Measurements from ENCODE around the gene PYGB.
"Not testable (repeated sequence)": the region's sequence is repeated elsewhere in the genome, so short reads cannot be mapped to it uniquely, and the experiment has no call there.

PYGB gene

GRCh38 chr20:25234009-25234849 lies 13.7 kb upstream of the PYGB start:
- DNase-seq; H3K27ac Mint-ChIP-seq; H3K9me3 Mint-ChIP-seq; ATAC-seq; H3K36me3 Mint-ChIP-seq (ENCODE audit: low read depth); H3K4me3 Mint-ChIP-seq: not testable (repeated sequence)
- peaks cover 28% of the 10 kb centered on the region for H3K4me1 Mint-ChIP-seq
- peaks cover 11% of the 10 kb centered on the region for H3K27me3 Mint-ChIP-seq

GRCh38 chr20:25236450-25237304 lies 11.2 kb upstream of the PYGB start:
- no peak for ATAC-seq
- Mint-ChIP-seq H3K9me3 (no peaks in the 10 kb centered on the region), H3K36me3 (ENCODE audit: low read depth) (no peaks in the 10 kb centered on the region), H3K4me1 (peaks cover 30% of the 10 kb centered on the region), H3K27me3 (peaks cover 13% of the 10 kb centered on the region), H3K27ac (no peak overlapping the region), H3K4me3 (no peak overlapping the region)
- no peak for DNase-seq

- ATAC-seq, result peak; percentile 98
- peak overlapping the region; percentile 68 for H3K4me3 Mint-ChIP-seq
- H3K27me3 Mint-ChIP-seq, result peaks cover 13% of the 10 kb centered on the region
- H3K9me3 Mint-ChIP-seq, result no peaks in the 10 kb centered on the region
- H3K4me1 Mint-ChIP-seq, result peaks cover 30% of the 10 kb centered on the region
- peak overlapping the region; percentile 97 for H3K27ac Mint-ChIP-seq
- DNase-seq, result peak; percentile 64
- H3K36me3 Mint-ChIP-seq (ENCODE audit: low read depth), result no peaks in the 10 kb centered on the region
These were observed 10.1 kb upstream of the PYGB start for GRCh38 chr20:25237610-25238318.

GRCh38 chr20:25238319-25239037 lies 9.4 kb upstream of the PYGB start:
- ATAC-seq (no peak), DNase-seq (no peak)
- Mint-ChIP-seq H3K36me3 (ENCODE audit: low read depth) (no peaks in the 10 kb centered on the region), H3K27ac (peak overlapping the region; percentile 97), H3K27me3 (peaks cover 13% of the 10 kb centered on the region), H3K4me3 (peak overlapping the region; percentile 68), H3K4me1 (peaks cover 30% of the 10 kb centered on the region), H3K9me3 (no peaks in the 10 kb centered on the region)

- peaks cover 10% of the 10 kb centered on the region for H3K27me3 Mint-ChIP-seq
- no peak overlapping the region for H3K4me3 Mint-ChIP-seq
- no peaks in the 10 kb centered on the region for H3K9me3 Mint-ChIP-seq
- DNase-seq (no peak), ATAC-seq (no peak)
- H3K4me1 Mint-ChIP-seq, result peaks cover 30% of the 10 kb centered on the region
- H3K36me3 Mint-ChIP-seq (ENCODE audit: low read depth), result no peaks in the 10 kb centered on the region
- peak overlapping the region; percentile 97 for H3K27ac Mint-ChIP-seq
These were observed 8.2 kb upstream of the PYGB start for GRCh38 chr20:25239387-25240370.

DNA sequence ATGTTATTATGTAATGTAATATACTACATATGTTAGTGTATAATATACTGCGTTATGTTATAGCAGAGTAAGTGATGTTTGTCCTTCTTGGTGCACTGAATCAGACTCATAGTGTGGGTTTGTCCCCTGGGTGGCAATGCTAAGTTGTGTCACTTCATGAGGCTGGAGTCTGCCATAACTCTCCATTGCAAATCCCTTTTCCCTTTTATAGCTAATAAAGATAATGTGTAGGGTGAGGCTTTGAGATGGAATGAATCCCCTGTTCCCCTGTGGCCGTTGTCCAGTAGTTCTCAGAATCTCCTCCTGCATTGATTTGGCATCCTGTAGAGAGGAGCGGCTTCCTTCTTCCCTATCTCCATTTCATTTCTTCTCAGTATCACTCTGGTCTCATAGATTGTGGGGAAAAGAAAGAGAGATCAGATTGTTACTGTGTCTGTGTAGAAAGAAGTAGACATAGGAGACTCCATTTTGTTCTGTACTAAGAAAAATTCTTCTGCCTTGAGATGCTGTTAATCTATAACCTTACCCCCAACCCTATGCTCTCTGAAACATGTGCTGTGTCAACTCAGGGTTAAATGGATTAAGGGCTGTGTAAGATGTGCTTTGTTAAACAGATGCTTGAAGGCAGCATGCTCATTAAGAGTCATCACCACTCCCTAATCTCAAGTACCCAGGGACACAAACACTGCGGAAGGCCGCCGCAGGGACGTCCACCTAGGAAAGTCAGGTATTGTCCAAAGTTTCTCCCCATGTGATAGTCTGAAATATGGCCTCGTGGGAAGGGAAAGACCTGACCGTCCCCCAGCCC lies 6.8 kb upstream of the PYGB start:
- not testable (repeated sequence) for H3K9me3 Mint-ChIP-seq; H3K27ac Mint-ChIP-seq; H3K27me3 Mint-ChIP-seq; H3K36me3 Mint-ChIP-seq (ENCODE audit: low read depth); DNase-seq; ATAC-seq; H3K4me3 Mint-ChIP-seq
- peaks cover 31% of the 10 kb centered on the region for H3K4me1 Mint-ChIP-seq

GRCh38 chr20:25241659-25241955 lies 6.3 kb upstream of the PYGB start:
- H3K36me3 Mint-ChIP-seq (ENCODE audit: low read depth); H3K9me3 Mint-ChIP-seq; H3K4me3 Mint-ChIP-seq; H3K27me3 Mint-ChIP-seq; H3K27ac Mint-ChIP-seq; ATAC-seq; DNase-seq: not testable (repeated sequence)
- H3K4me1 Mint-ChIP-seq, result peaks cover 36% of the 10 kb centered on the region

GRCh38 chr20:25242231-25242630 lies 5.7 kb upstream of the PYGB start:
- no peaks in the 10 kb centered on the region for H3K36me3 Mint-ChIP-seq (ENCODE audit: low read depth)
- H3K27ac Mint-ChIP-seq, result no peak overlapping the region
- no peak overlapping the region for H3K4me3 Mint-ChIP-seq
- H3K27me3 Mint-ChIP-seq, result peaks cover 6% of the 10 kb centered on the region
- H3K4me1 Mint-ChIP-seq, result peaks cover 38% of the 10 kb centered on the region
- ATAC-seq (no peak), DNase-seq (no peak)
- H3K9me3 Mint-ChIP-seq, result no peaks in the 10 kb centered on the region

GRCh38 chr20:25243416-25243979 lies 4.4 kb upstream of the PYGB start:
- Mint-ChIP-seq H3K27ac (no peak overlapping the region), H3K9me3 (no peaks in the 10 kb centered on the region), H3K4me3 (no peak overlapping the region), H3K27me3 (peaks cover 6% of the 10 kb centered on the region), H3K36me3 (ENCODE audit: low read depth) (no peaks in the 10 kb centered on the region), H3K4me1 (peaks cover 28% of the 10 kb centered on the region)
- no peak for DNase-seq
- ATAC-seq, result no peak

- no peak overlapping the region for H3K27ac Mint-ChIP-seq
- DNase-seq (no peak), ATAC-seq (no peak)
- no peak overlapping the region for H3K4me3 Mint-ChIP-seq
- H3K27me3 Mint-ChIP-seq, result peaks cover 6% of the 10 kb centered on the region
- H3K4me1 Mint-ChIP-seq, result peaks cover 27% of the 10 kb centered on the region
- H3K36me3 Mint-ChIP-seq (ENCODE audit: low read depth), result no peaks in the 10 kb centered on the region
- H3K9me3 Mint-ChIP-seq, result no peaks in the 10 kb centered on the region
These were observed 2.9 kb upstream of the PYGB start for GRCh38 chr20:25244976-25245375.

GRCh38 chr20:25245461-25245860 lies 2.4 kb upstream of the PYGB start:
- H3K4me1 Mint-ChIP-seq, result peaks cover 32% of the 10 kb centered on the region
- H3K9me3 Mint-ChIP-seq, result no peaks in the 10 kb centered on the region
- DNase-seq (no peak), ATAC-seq (no peak)
- no peaks in the 10 kb centered on the region for H3K36me3 Mint-ChIP-seq (ENCODE audit: low read depth)
- H3K27ac Mint-ChIP-seq, result no peak overlapping the region
- H3K27me3 Mint-ChIP-seq, result peaks cover 6% of the 10 kb centered on the region
- H3K4me3 Mint-ChIP-seq, result no peak overlapping the region

DNA sequence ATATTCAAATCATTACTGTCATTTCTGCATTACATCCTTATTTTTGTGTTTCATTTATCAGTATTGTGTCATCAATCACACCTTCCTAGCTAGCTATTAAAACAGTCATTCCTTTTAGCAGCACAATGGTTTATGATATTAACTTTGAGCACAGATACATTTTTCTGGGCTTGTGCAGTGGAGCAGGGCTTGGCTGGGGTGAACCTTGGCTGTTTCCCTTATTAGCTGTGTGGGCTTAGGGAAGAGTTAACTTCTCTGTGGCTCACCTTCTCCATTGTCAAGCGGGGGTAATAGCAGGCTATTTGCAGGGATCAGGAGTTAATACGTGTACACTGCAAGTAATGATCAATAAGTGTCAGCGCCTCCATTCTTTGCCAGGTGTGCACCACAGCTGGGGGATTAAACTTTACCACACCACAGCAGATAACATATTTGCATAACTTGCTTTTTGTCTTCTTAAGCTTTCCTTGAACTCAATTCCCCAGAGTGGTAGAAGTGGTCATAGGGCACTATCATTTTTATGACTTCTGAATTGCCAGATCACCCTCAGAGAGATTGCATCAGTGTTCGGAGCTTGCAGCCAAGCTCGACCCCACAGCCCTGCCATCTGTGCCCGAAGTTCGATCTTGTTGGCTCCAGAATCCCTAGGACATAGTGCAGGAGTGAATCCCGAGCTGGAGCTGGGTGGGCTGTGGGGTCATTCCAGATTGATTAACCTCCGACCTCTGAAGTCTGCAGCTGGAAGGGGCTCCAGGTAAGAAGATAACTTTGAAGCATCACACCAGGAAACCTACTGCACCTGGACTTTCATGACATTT lies 1.5 kb upstream of the PYGB start:
- no peak for DNase-seq
- Mint-ChIP-seq H3K4me3 (peak overlapping the region; percentile 90), H3K36me3 (ENCODE audit: low read depth) (no peaks in the 10 kb centered on the region), H3K27me3 (peaks cover 3% of the 10 kb centered on the region), H3K4me1 (peaks cover 41% of the 10 kb centered on the region), H3K27ac (peak overlapping the region; percentile 52), H3K9me3 (no peaks in the 10 kb centered on the region)
- no peak for ATAC-seq

Data from activated naive CD8-positive, alpha-beta T cell treated with anti-CD3 and anti-CD28 coated beads, Interleukin-2, amount 50 U/mL, for 24 hours (primary cell).